Left kidney (tissue), 2 donors: Measurements from ENCODE around the gene SOCS1. TPM values are rescaled to one million over a fixed set of nuclear protein-coding genes. Genes with fewer than 3 reads are reported as not detected.

Experiments
- DNase-seq: peaks from one replicate; pipeline ENCODE4 v3.0.0-alpha.2; 2013
- polyA plus RNA-seq: library from polyadenylated mRNA; unstranded; fragments of 120-200 nt; gene quantifications from one replicate; pipeline ENCODE4 v1.2.1, GENCODE V29; 2013; ENCODE audit not compliant: insufficient read length

Gene SOCS1
- polyA plus RNA-seq, 1 donor: 4.0 TPM

GRCh38 chr16:11205065-11205699 is 50.8 kb downstream of the SOCS1 start:
- DNase-seq: no peak

GRCh38 chr16:11204513-11205047 is 51.4 kb downstream of the SOCS1 start:
- no peak for DNase-seq

Other genes with a start within 250 kb of the SOCS1 start
- gene TNP2, start 13.1 kb upstream of the SOCS1 start, polyA plus RNA-seq: not detected
- gene PRM3, start 17.4 kb upstream of the SOCS1 start, polyA plus RNA-seq: not detected
- not detected for gene PRM2, start 20.3 kb upstream of the SOCS1 start, polyA plus RNA-seq
- not detected for gene PRM1, start 25.1 kb upstream of the SOCS1 start, polyA plus RNA-seq
- 35.2 TPM for gene RMI2, start 89.3 kb upstream of the SOCS1 start, polyA plus RNA-seq